ELR (cell line): Measurements from ENCODE around the gene CAAP1.
A peak's percentile ranks its signal among the peaks of the same experiment; 100 is the strongest.
"Not testable (repeated sequence)": the region's sequence is repeated elsewhere in the genome, so short reads cannot be mapped to it uniquely, and the experiment has no call there.

ENCODE experiments used
- DNase-seq: peaks from one replicate; pipeline ENCODE4 v3.0.0-alpha.2; 2015; ENCODE audit warnings: low read depth

Gene CAAP1

DNA sequence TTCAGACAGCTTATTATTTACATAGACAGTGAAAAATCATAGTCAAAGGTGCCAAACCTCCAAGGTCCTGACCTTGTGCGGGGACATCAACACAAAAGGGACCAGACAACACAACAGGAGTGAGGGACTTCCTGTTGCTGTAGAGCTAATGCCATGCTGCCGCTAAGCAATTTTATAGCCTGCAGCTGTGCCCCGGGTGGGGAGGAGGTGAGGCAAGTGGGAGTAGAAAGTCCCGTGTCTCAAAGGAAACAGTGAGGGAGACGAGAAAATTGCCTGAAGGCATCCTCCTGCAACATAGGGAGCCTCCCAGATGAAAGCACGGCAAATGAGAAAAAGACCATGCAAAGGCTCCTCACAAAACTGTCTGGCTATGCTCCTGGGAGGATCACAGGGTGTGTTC lies 58.8 kb downstream of the CAAP1 start:
- DNase-seq, result peak; percentile 14

DNA sequence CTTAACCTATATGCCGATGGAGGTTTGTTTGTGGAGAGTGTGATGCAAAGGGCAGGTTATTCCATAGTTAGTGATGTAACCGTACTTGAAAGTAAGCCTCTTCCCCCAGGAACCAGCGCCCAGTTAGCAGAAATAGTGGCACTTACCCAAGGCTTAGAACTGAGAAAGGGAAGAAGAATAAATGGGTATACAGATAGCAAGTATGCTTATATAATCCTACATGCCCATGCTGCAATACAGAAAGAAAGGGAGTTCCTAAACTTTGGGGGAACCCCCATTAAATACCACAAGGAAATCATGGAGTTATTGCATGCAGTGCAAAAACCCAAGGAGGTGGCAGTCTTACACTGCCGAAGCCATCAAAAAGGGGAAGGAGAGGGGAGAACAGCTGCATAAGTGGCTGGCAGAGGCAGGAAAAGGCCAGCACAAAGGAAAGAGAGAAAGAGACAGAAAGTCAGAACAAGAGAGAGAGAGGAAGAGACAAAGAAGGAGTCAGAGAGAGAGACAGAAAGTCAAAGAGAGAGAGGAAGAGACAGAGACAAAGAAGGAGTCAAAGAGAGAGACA lies 64.1 kb downstream of the CAAP1 start:
- not testable (repeated sequence) for DNase-seq

DNA sequence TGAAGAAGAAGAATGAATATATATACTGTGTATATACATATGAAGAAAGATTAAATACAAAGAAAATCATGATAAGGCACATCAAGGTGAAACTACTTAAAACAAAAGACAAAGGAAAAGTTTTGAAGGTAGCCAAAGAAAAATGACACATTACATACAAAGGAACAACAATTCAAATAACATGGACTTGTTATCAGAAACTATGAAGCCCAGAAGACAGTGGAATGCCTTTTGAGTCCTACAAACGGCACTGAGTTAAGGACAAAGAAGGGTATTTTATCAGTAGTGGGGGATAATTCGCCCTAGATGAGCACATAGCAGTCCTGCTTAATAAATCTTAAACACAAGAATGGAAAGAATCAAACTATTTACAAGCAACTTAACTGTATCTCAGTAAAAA lies 77.8 kb downstream of the CAAP1 start:
- DNase-seq, result no peak

DNA sequence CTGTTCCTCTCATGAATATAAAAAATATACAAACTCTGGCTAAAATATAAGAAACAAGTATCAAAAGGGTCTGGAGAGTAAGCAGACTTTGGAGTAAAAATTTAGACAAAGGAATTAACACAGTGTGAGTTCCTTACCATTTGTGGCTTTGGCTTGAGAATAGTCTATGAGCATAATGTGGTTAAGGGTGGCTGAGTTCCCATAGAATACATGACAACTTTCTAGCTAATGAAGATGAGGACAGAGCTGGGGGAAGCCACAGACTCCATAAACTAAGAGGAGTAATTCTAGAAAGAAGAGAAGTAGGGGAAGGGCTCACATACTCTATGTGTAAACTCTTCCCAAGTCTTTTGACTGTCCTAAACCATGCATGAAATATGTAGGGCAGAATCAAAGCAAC lies 79.4 kb downstream of the CAAP1 start:
- DNase-seq, result no peak

DNA sequence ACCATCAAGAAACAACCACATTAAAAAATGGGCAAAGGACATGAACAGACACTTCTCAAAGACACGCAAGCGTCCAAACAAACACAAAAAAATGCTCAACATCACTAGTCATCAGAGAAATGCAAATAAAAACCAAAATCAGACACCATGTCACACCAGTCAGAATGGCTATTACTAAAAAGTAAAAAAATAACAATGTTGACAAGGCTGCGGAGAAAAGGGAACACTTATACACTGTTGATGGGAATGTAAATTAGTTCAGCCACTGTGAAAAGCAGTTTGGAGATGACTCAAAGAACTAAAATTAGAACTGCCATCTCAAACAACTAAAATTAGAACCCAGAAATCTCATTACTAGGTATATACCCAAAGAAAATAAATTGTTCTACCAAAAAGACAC lies 80.4 kb downstream of the CAAP1 start:
- no peak for DNase-seq

DNA sequence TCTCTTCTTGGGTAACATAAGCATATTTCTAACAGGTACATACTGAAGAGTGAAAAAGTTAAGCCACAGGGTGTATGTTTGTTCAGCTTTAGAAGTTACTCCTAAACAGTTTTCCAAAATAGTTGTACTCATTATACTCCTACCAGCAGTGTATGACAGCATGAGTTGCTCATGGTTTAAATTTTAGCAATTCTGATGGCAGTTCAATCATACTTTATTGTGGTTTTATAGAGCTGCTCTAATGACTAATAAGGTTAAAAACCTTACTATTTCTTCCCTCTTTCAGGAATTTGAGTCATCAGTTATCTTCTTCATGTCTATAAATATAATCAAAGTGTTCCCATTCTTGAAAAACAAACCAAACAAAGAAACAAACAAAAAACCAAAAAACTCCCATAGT lies 81.5 kb downstream of the CAAP1 start:
- peak; percentile 2 for DNase-seq

DNA sequence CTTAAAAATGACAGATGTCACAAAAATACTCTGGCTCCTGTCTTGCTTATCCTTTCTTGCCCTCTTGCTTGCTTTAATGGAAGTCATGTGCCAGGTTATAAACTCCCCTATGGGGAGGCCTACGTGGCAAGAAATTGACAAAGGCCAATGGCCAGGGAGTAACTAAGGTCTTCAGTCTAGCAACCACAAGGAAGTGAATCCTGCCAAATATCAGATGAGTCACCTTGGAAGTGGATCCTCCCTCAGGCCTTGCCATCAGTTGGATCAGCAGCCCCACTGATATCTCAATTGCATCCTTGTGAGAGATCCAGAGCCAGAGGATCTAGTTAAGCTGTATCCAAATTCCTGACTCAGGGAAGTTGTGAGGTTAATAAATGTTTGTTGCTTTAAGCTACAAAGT lies 82.8 kb downstream of the CAAP1 start:
- peak; percentile 68 for DNase-seq

DNA sequence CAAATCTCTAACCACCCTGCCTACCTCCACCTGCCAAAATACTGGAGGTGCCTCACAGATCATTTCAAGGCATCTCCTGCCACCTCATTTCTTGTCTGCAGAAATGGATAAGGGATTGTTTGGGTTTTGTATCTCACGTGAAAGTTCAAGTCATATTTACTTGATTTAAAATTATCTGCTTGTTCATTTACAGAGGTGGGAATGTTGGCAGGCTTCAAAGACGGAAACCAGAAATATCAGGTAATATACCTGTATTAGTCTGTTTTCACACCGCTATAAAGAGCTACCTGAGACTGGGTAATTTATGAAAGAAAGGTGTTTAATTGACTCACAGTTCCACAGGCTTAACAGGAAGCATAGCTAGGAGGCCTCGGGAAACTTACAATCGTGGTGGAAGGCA lies 85.4 kb downstream of the CAAP1 start:
- DNase-seq, result no peak

DNA sequence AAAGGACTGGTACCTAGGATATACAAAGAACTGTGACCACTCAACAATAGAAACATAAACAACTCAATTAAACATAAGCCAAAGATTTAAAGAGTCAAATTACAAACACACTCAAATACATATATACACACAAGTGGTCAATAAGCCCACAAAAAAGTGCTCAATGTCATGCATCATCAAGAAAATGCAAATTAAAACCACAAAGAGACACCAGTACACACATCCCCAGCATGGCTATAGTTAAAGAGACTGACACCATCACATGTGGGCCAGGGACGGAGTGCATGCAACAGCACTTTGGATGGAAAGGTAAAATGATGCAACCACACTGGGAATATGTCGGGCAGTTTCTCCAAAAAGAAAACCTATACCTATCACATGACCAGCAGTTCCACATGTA lies 89.7 kb downstream of the CAAP1 start:
- no peak for DNase-seq

DNA sequence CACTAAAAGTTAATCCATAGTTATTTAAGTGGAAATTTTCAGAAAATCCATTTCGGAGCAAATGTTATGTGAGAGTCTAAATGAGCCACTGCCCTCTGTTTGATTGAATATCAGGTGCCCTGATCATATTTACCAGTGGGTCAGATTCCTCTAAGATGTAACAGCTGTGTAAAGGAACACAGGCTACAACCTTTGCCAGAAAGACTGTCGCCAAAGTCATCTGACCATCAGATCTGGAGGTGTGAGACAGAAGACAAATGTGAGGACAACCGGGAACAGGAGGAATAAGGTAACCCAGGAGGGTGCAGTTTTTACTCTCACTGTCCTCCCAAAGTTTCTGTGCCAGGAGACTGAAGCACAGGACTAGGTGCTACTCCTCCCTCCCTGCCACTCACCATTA lies 90.8 kb downstream of the CAAP1 start:
- no peak for DNase-seq

DNA sequence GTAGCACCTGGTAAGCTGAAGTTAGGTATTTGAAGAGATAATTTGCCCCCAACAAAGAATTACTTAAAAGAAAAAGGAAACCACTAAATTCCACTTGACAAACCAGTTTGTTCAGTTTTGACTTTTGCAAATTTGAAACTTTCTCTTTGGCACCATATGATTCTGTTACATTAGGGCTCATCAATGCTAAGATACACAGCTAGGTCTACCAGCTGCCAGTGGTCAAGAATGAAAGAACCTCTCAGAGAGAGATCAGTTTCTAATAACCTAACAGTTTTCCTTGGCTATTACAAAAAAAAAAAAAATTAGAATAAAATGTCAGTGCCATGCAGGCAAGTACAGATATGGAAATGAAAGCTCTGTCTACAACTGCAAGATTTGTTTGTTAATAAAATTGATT lies 92.3 kb downstream of the CAAP1 start:
- DNase-seq, result no peak

DNA sequence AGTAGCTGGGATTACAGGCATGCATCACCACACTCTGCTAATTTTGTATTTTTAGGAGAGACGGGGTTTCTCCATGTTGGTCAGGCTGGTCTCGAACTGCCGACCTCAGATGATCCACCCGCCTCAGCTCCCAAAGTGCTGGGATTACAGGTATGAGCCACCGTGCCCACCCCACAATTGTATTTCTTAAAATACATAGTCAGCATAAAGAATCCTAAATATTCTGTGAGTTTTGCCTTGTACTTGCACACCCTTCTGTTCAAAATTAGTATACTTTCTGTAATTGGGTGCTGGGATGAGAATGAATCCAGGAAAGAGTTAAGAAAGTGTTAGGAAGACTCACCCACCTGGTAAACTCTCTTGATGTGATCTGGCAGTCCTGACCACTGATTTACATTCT lies 101.3 kb downstream of the CAAP1 start:
- no peak for DNase-seq
